Caco-2 (cell line): ENCODE data around the gene WSB2. TPM values are rescaled to one million over a fixed set of nuclear protein-coding genes. Genes with fewer than 3 reads are reported as not detected.

Experiments
- BruUV-seq: library from RNA; stranded (reverse); fragments of 400-500 nt; replicated peaks from 2 replicates; lab custom pipeline; 2021; lab: Mats Ljungman, UMichigan
- CTCF ChIA-PET: fragments of 300-600 bp; sonication (Branson Sonifier 250); formaldehyde crosslinking; loops from one replicate; lab custom pipeline; 2022; ENCODE audit warnings: antibody characterized with exemption; lab: Charles Lee
- POLR2A ChIA-PET: fragments of 300-600 bp; sonication (Branson Sonifier 250); formaldehyde crosslinking; loops from one replicate; lab custom pipeline; 2022; ENCODE audit warnings: antibody characterized with exemption; lab: Charles Lee
- DNase-seq, 2 experiments: peaks; one replicate each; pipeline versions ENCODE4 v3.0.0 to v3.0.0-alpha.2; 2020 to 2022
- H3K27me3 ChIP-seq: replicated peaks from 2 replicates; pipeline ENCODE4 v1.6.0; 2011; ENCODE audit warnings: low read length; ENCODE audit not compliant: control insufficient read depth, insufficient read depth
- H3K36me3 ChIP-seq: 2 replicates; pipeline ENCODE4 v1.5.1; 2011; ENCODE audit warnings: low read length; ENCODE audit not compliant: control insufficient read depth, insufficient read depth
- H3K4me1 ChIP-seq: fragments of 250-450 bp; sonication (Bioruptor Pico); 2 replicates; pipeline ENCODE4 v1.5.1; 2020; ENCODE audit warnings: mild to moderate bottlenecking
- H3K4me3 ChIP-seq: 2 replicates; pipeline ENCODE4 v1.5.1; 2011; ENCODE audit warnings: low read depth, mild to moderate bottlenecking, control low read depth, low read length
- H3K9me3 ChIP-seq: fragments of 250-450 bp; sonication (Bioruptor Pico); 2 replicates; pipeline ENCODE4 v1.5.1; 2020; ENCODE audit warnings: mild to moderate bottlenecking, moderate library complexity
- H3K27ac Mint-ChIP-seq: one replicate; pipeline ENCODE4 v1.8.0; 2022; ENCODE audit warnings: mixed read lengths; ENCODE audit not compliant: unreplicated experiment
- H3K27me3 Mint-ChIP-seq: one replicate; pipeline ENCODE4 v1.8.0; 2022; ENCODE audit warnings: mixed read lengths; ENCODE audit not compliant: insufficient read depth, unreplicated experiment
- H3K36me3 Mint-ChIP-seq: one replicate; pipeline ENCODE4 v1.8.0; 2022; ENCODE audit warnings: mild to moderate bottlenecking, mixed read lengths; ENCODE audit not compliant: insufficient read depth, unreplicated experiment
- H3K4me1 Mint-ChIP-seq: one replicate; pipeline ENCODE4 v1.8.0; 2022; ENCODE audit warnings: low read depth, mixed read lengths; ENCODE audit not compliant: unreplicated experiment
- H3K4me3 Mint-ChIP-seq: one replicate; pipeline ENCODE4 v1.8.0; 2022; ENCODE audit warnings: mild to moderate bottlenecking, moderate library complexity, mixed read lengths; ENCODE audit not compliant: unreplicated experiment
- H3K9me3 Mint-ChIP-seq: one replicate; pipeline ENCODE4 v1.8.0; 2022; ENCODE audit warnings: mixed read lengths; ENCODE audit not compliant: unreplicated experiment
- CTCF ChIP-seq, 2 experiments: fragments of 200-600 bp in 1 of 2; IDR thresholded peaks; 1 replicate in 1 of 2; 2 replicates in 1 of 2; pipeline versions ENCODE4 v1.5.1 to v1.8.0; 2011 to 2022; ENCODE audit warnings: antibody characterized with exemption in 1 of 2, control low read depth in 1 of 2, inconsistent platforms in 1 of 2, low read depth in 1 of 2, low read length in 1 of 2, mild to moderate bottlenecking in 1 of 2, moderate library complexity in 1 of 2; ENCODE audit not compliant: insufficient read depth in 1 of 2, severe bottlenecking in 1 of 2, unreplicated experiment in 1 of 2
- intact Hi-C: fragments of 100-400 bp; cut with micrococcal nuclease; formaldehyde crosslinking; loops from one replicate; pipeline ENCODE4 v1.10.0; 2022; ENCODE audit not compliant: unreplicated experiment
- total RNA-seq: library from RNA; stranded (reverse); gene quantifications from 2 replicates; pipeline ENCODE4 v1.2.3, GENCODE V29; 2022

WSB2 gene
- total RNA-seq, 1 experiment from 2014 or later, result 36.7 TPM

GRCh38 chr12:117985182-117985581, 75.8 kb downstream of the WSB2 start:
- Mint-ChIP-seq H3K4me1 (no peaks in the 10 kb centered on the region), H3K27ac (no peak overlapping the region), H3K27me3 (peaks cover 4% of the 10 kb centered on the region), H3K4me3 (no peak overlapping the region), H3K36me3 (no peaks in the 10 kb centered on the region), H3K9me3 (no peaks in the 10 kb centered on the region)
- H3K4me3 ChIP-seq, result no peak overlapping the region
- BruUV-seq, result no TSS peak
- H3K27me3 ChIP-seq, result no peaks in the 10 kb centered on the region
- H3K9me3 ChIP-seq, result no peaks in the 10 kb centered on the region
- DNase-seq, result no peak
- intact Hi-C loops, result no loop called here
- ChIA-PET CTCF (no interaction called here), POLR2A (no interaction called here)
- H3K36me3 ChIP-seq, result no peaks in the 10 kb centered on the region
- no peaks in the 10 kb centered on the region for H3K4me1 ChIP-seq
- no peak for TF ChIP-seq CTCF (IDR thresholded peaks at IDR 0.05; ENCODE audit: insufficient read depth in 1 of 2, low read depth in 1 of 2, low read length in 1 of 2, severe bottlenecking in 1 of 2, unreplicated experiment in 1 of 2)

Other genes starting within 250 kb of the WSB2 start
- gene KSR2, start 92.2 kb downstream of the WSB2 start, total RNA-seq, result 0.42 and 0.66 TPM in 2 replicates
- gene RFC5, start 44.5 kb downstream of the WSB2 start, total RNA-seq, result 38.5 and 42.7 TPM in 2 replicates
- gene VSIG10, start 42.8 kb upstream of the WSB2 start, total RNA-seq, result 32.6 and 33.9 TPM in 2 replicates
- 134 and 136 TPM in 2 replicates for gene PEBP1, start 74.9 kb upstream of the WSB2 start, total RNA-seq